H1 (cell line): ENCODE data around the gene RELA. TPM values are rescaled to one million over a fixed set of nuclear protein-coding genes. Genes with fewer than 3 reads are reported as not detected.

Experiments
- CTCF ChIA-PET: fragments of 300-600 bp; sonication (Branson Sonifier 250); formaldehyde crosslinking; loops from one replicate; lab custom pipeline; 2021; ENCODE audit not compliant: partially characterized antibody; lab: Charles Lee
- POLR2A ChIA-PET: fragments of 300-600 bp; sonication (Branson Sonifier 250); formaldehyde crosslinking; loops from one replicate; lab custom pipeline; 2021; ENCODE audit warnings: inconsistent platforms; ENCODE audit not compliant: partially characterized antibody; lab: Charles Lee
- DNase-seq, 2 experiments: peaks; one replicate each; pipeline versions ENCODE4 v3.0.0 to v3.0.0-alpha.2; 2010 to 2022; ENCODE audit warnings: low spot score in 2 of 2, low read depth in 1 of 2, mixed read lengths in 1 of 2
- FAIRE-seq: peaks from 2 replicates; lab custom pipeline; 2011; peaks lifted over from hg19 to GRCh38; lab: Jason Lieb, UNC
- H2AFZ ChIP-seq: 2 replicates; pipeline ENCODE4 v1.8.1; 2012; ENCODE audit warnings: low read length, inconsistent platforms
- H2AK5ac ChIP-seq: 2 replicates; pipeline ENCODE4 v1.6.1; 2013; ENCODE audit warnings: low read depth, low read length
- H2BK120ac ChIP-seq: replicated peaks from 2 replicates; pipeline ENCODE3; 2013; ENCODE audit warnings: low read depth, low read length, inconsistent platforms
- H2BK12ac ChIP-seq: 2 replicates; pipeline ENCODE4 v1.6.1; 2013; ENCODE audit warnings: low read depth, low read length
- H2BK15ac ChIP-seq: 2 replicates; pipeline ENCODE4 v1.6.1; 2013; ENCODE audit warnings: low read length
- H2BK20ac ChIP-seq: 2 replicates; pipeline ENCODE4 v1.6.1; 2013; ENCODE audit warnings: low read length
- H2BK5ac ChIP-seq: 2 replicates; pipeline ENCODE4 v1.6.1; 2013; ENCODE audit warnings: low read depth, low read length
- H3K14ac ChIP-seq: 2 replicates; pipeline ENCODE4 v1.6.1; 2013; ENCODE audit warnings: inconsistent platforms; ENCODE audit not compliant: insufficient read length
- H3K18ac ChIP-seq: 2 replicates; pipeline ENCODE4 v1.6.1; 2013; ENCODE audit warnings: low read length; ENCODE audit errors: extremely low read depth
- H3K23ac ChIP-seq: 2 replicates; pipeline ENCODE4 v1.6.1; 2013; ENCODE audit warnings: inconsistent platforms; ENCODE audit not compliant: insufficient read length
- H3K23me2 ChIP-seq: 2 replicates; pipeline ENCODE4 v1.6.1; 2013; ENCODE audit warnings: low read depth, low read length
- H3K27ac ChIP-seq: 2 replicates; pipeline ENCODE4 v1.6.1; 2011; ENCODE audit warnings: low read depth, low read length, inconsistent platforms
- H3K27me3 ChIP-seq, 4 experiments: replicated peaks in 1 of 4; 1 replicate in 1 of 4; 2 replicates in 3 of 4; pipeline versions ENCODE4 v1.6.1 to v1.8.1; 2011 to 2013; ENCODE audit warnings: low read length in 3 of 4, mild to moderate bottlenecking in 3 of 4, inconsistent platforms in 2 of 4, mixed read lengths in 2 of 4, moderate library complexity in 1 of 4; ENCODE audit not compliant: control insufficient read depth in 3 of 4, insufficient read depth in 3 of 4; ENCODE audit errors: extremely low read depth in 1 of 4
- H3K36me3 ChIP-seq, 4 experiments: 2 replicates each; pipeline versions ENCODE4 v1.6.1 to v1.8.1; 2011 to 2013; ENCODE audit warnings: mild to moderate bottlenecking in 4 of 4, low read length in 3 of 4, moderate library complexity in 2 of 4, control low read depth in 1 of 4, inconsistent platforms in 1 of 4; ENCODE audit not compliant: insufficient read depth in 4 of 4, control insufficient read depth in 2 of 4
- H3K4ac ChIP-seq: replicated peaks from 2 replicates; pipeline ENCODE3; 2013; ENCODE audit warnings: low read length, low read depth, mixed read lengths, inconsistent platforms; ENCODE audit not compliant: insufficient read length
- H3K4me1 ChIP-seq, 4 experiments: replicated peaks in 1 of 4; 1 replicate in 1 of 4; 2 replicates in 3 of 4; pipeline versions ENCODE4 v1.6.1 to v1.8.1; 2011 to 2013; ENCODE audit warnings: low read length in 3 of 4, inconsistent platforms in 2 of 4, mixed read lengths in 1 of 4; ENCODE audit not compliant: insufficient read depth in 4 of 4, control insufficient read depth in 3 of 4
- H3K4me2 ChIP-seq, 2 experiments: 2 replicates each; pipeline versions ENCODE4 v1.6.1 to v1.8.1; 2011 to 2013; ENCODE audit warnings: low read depth in 2 of 2, low read length in 2 of 2, control low read depth in 1 of 2, inconsistent platforms in 1 of 2, mild to moderate bottlenecking in 1 of 2; ENCODE audit not compliant: insufficient read depth in 1 of 2
- H3K4me3 ChIP-seq, 4 experiments: fragments of 200-600, 300-600 bp in 1 of 4; sonication (generic), shearing (Covaris generic), sonication (Bioruptor Twin) in 1 of 4; 2 replicates each; pipeline versions ENCODE4 v1.5.1 to v1.8.1; 2011 to 2016; ENCODE audit warnings: low read length in 4 of 4, low read depth in 3 of 4, control low read depth in 2 of 4, inconsistent platforms in 2 of 4, mild to moderate bottlenecking in 2 of 4, mixed read lengths in 1 of 4, moderate library complexity in 1 of 4; ENCODE audit not compliant: insufficient read depth in 2 of 4; ENCODE audit errors: extremely low read depth in 1 of 4
- H3K56ac ChIP-seq: replicated peaks from 2 replicates; pipeline ENCODE3; 2013; ENCODE audit warnings: low read depth, mild to moderate bottlenecking, mixed read lengths, low read length, inconsistent platforms; ENCODE audit not compliant: insufficient read length
- H3K79me1 ChIP-seq: 2 replicates; pipeline ENCODE4 v1.6.1; 2013; ENCODE audit warnings: low read depth, low read length, control low read depth
- H3K79me2 ChIP-seq, 2 experiments: 2 replicates each; pipeline versions ENCODE4 v1.6.1 to v1.8.1; 2012 to 2013; ENCODE audit warnings: low read length in 2 of 2, mild to moderate bottlenecking in 2 of 2, inconsistent platforms in 1 of 2; ENCODE audit not compliant: insufficient read depth in 2 of 2, control insufficient read depth in 1 of 2
- H3K9ac ChIP-seq, 4 experiments: replicated peaks in 1 of 4; 1 replicate in 1 of 4; 2 replicates in 3 of 4; pipeline versions ENCODE4 v1.6.1 to v1.8.1; 2011 to 2013; ENCODE audit warnings: low read depth in 3 of 4, low read length in 3 of 4, control low read depth in 2 of 4, mild to moderate bottlenecking in 2 of 4, moderate library complexity in 2 of 4, inconsistent platforms in 1 of 4; ENCODE audit errors: extremely low read depth in 1 of 4
- H3K9me3 ChIP-seq, 2 experiments: 2 replicates each; pipeline versions ENCODE4 v1.6.1 to v1.8.1; 2012 to 2013; ENCODE audit warnings: mild to moderate bottlenecking in 2 of 2, moderate library complexity in 2 of 2, control low read depth in 1 of 2, inconsistent platforms in 1 of 2, low read depth in 1 of 2, low read length in 1 of 2, mixed read lengths in 1 of 2; ENCODE audit not compliant: insufficient read depth in 2 of 2
- H4K20me1 ChIP-seq, 2 experiments: replicated peaks in 1 of 2; 2 replicates each; pipeline versions ENCODE3 to v1.8.1; 2011 to 2013; ENCODE audit warnings: inconsistent platforms in 2 of 2, low read length in 2 of 2, mild to moderate bottlenecking in 1 of 2; ENCODE audit not compliant: insufficient read depth in 2 of 2, control insufficient read depth in 1 of 2
- H4K5ac ChIP-seq: 2 replicates; pipeline ENCODE4 v1.6.1; 2013; ENCODE audit warnings: low read length, low read depth, mixed read lengths, inconsistent platforms; ENCODE audit not compliant: insufficient read length
- H4K8ac ChIP-seq: 2 replicates; pipeline ENCODE4 v1.8.0; 2013; ENCODE audit warnings: mild to moderate bottlenecking, moderate library complexity, low read length, inconsistent platforms; ENCODE audit not compliant: insufficient read depth; ENCODE audit errors: extremely low read depth
- H4K91ac ChIP-seq: replicated peaks from 2 replicates; pipeline ENCODE3; 2013; ENCODE audit warnings: low read length, mixed read lengths, inconsistent platforms; ENCODE audit not compliant: insufficient read length
- ATF2 ChIP-seq: IDR thresholded peaks from 2 replicates; pipeline ENCODE4 v1.6.1; 2012; ENCODE audit warnings: low read length, inconsistent platforms
- CEBPB ChIP-seq: IDR thresholded peaks from 2 replicates; pipeline ENCODE4 v1.6.1; 2012; ENCODE audit warnings: low read depth, low read length
- CHD2 ChIP-seq: IDR thresholded peaks from 2 replicates; pipeline ENCODE4 v1.6.1; 2012; ENCODE audit warnings: low read length, improper control_type of control experiment
- CREB1 ChIP-seq: IDR thresholded peaks from 2 replicates; pipeline ENCODE4 v1.6.1; 2012; ENCODE audit warnings: inconsistent platforms
- RNF2 ChIP-seq: fragments of 200-900, 300-1000 bp; sonication (generic); IDR thresholded peaks from 2 replicates; pipeline ENCODE4 v1.7.1; 2016; ENCODE audit warnings: borderline replicate concordance, low read depth, mild to moderate bottlenecking, antibody characterized with exemption, low read length; ENCODE audit not compliant: poor library complexity, severe bottlenecking; ENCODE audit errors: missing control alignments
- RXRA ChIP-seq: IDR thresholded peaks from 2 replicates; pipeline ENCODE4 v1.6.1; 2011; ENCODE audit warnings: low read depth, mild to moderate bottlenecking, low read length, moderate library complexity; ENCODE audit not compliant: insufficient read depth
- SAP30 ChIP-seq: fragments of 300-600 bp; sonication (generic); IDR thresholded peaks from 2 replicates; pipeline ENCODE4 v1.7.1; 2012; ENCODE audit warnings: low read length, moderate library complexity, mild to moderate bottlenecking, inconsistent platforms; ENCODE audit not compliant: insufficient read depth, insufficient replicate concordance
- TAF7 ChIP-seq: optimal IDR thresholded peaks from 2 replicates; pipeline ENCODE3; 2011; ENCODE audit warnings: low read depth, mild to moderate bottlenecking, inconsistent platforms, low read length, moderate library complexity, borderline replicate concordance
- ZNF274 ChIP-seq: IDR thresholded peaks from 2 replicates; pipeline ENCODE4 v1.7.0; 2012; ENCODE audit warnings: low read length, borderline replicate concordance; ENCODE audit errors: extremely low read depth
- WGBS, 2 experiments: shearing (Covaris generic) in 1 of 2; methylation state at CpG; one replicate each; pipeline versions ENCODE4 v1.1.6 to v1.1.7; 2013 to 2015; ENCODE audit warnings: low lambda C conversion rate in 2 of 2, mixed read lengths in 2 of 2, inconsistent platforms in 1 of 2, low coverage in 1 of 2, missing lambda C conversion rate in 1 of 2; ENCODE audit not compliant: insufficient replicate concordance in 2 of 2, insufficient coverage in 1 of 2, insufficient read length in 1 of 2; ENCODE audit errors: extremely low coverage in 1 of 2, missing lambda C conversion rate in 1 of 2; 5-methylcytosine and 5-hydroxymethylcytosine counted together
- polyA plus RNA-seq, 7 experiments: library from polyadenylated mRNA; depleted of rRNA in 3 of 7; stranded (reverse) in 5 of 7; unstranded in 2 of 7; fragments of >200 nt in 5 of 7; fragments of 200-250 nt in 2 of 7; gene quantifications; 1 replicate in 5 of 7; 2 replicates in 1 of 7; 4 replicates in 1 of 7; pipeline versions ENCODE4 v1.2.1 to v1.2.3, GENCODE V29; 2011 to 2013; ENCODE audit warnings: missing spikeins in 2 of 7, mixed read lengths in 2 of 7
- total RNA-seq: library from RNA; stranded (reverse); fragmentation: NEBNext Ultra II Directional; extraction: Animal tissue kit (Norgen Biotek cat#: 25700); gene quantifications from 2 replicates; pipeline ENCODE4 v1.2.1, GENCODE V29; 2021

Gene RELA
- total and polyA plus RNA-seq, 2 of the 8 experiments (the other 6 are each of a cell fraction or from before 2014, with no cell fraction given) = 21.9 to 27.5 TPM

DNA sequence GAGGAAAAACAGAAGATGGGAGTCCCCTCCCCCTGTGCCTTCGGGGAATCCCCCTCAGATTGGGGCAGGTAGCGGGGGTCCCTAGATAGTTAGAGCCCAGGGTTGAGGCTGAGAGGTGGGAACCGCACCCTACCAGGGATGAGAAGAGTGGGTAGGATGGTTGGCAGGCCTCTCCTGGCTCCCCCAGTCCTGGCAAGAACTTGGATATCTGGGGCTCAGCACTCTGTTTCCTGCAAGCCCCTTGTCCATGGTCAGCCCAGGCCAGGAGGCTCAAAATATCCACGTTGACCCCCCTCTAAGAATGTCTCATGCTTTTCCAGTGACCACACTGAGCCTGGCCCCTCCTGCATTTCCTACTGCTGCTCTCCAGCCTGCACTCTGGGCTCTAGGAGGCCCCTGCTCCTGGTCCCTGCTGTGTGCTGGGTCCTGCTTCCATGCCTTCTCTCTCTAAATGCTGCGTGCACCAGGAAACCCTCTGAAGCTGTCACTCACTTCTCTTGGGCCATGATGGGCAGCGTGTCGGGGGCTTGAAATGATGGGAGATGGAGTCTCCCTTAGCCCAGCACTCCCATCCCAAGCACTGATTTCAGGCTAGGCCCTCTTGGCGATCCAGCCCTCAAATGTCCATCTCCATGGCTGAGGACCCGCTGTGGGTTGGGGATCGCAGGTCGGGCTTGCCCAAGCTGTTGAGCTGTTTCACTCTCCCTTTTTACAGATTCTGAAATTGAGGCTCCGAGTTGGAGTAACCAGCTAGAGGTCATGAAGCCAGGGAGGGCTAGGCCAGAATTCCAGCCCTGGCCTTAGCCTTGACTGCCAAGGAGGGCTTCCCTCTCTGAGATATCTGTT, 50.7 kb downstream of the RELA start:
- no peak overlapping the region for H4K8ac ChIP-seq
- peaks cover 11 to 20% of the 10 kb centered on the region in 2 experiments for H3K79me2 ChIP-seq
- peaks cover 0 to 29% (median 15%) of the 10 kb centered on the region in 4 experiments; a peak in 5 of 7 replicates for H3K4me1 ChIP-seq
- H4K91ac ChIP-seq = no peak overlapping the region
- ChIA-PET CTCF (interaction anchor here (0.7 to 14.8 kb wide), 6 partner anchors 8 to 70 kb away, joined by 3 to 227 read pairs (median 8); partner anchors contain the start of gene KCNK7), POLR2A (interaction anchor here (1.0 to 4.4 kb wide), 5 partner anchors 11 to 189 kb away, joined by 3 to 41 read pairs (median 5); partner anchors contain the start of genes KCNK7 and NEAT1)
- 0 out of 2 replicates have a peak overlapping the region, but pooled peaks have one; percentile 50 for H2BK12ac ChIP-seq
- H3K36me3 ChIP-seq = no peaks in the 10 kb centered on the region
- peak overlapping the region in 1 of 2 experiments; percentile 87; a peak in 1 of 4 replicates for H3K4me2 ChIP-seq
- H3K14ac ChIP-seq = no peak overlapping the region
- no peak overlapping the region for H3K27ac ChIP-seq
- WGBS, 2 experiments = 85% methylated on average over 12 of the region's 12 CpGs; no CpG with 5 or more reads in 1 of the 2 experiments
- H3K9ac ChIP-seq = no peak overlapping the region
- no peak overlapping the region for H2BK120ac ChIP-seq
- no peak overlapping the region for H2BK20ac ChIP-seq
- H4K20me1 ChIP-seq = peaks cover 3 to 24% of the 10 kb centered on the region in 2 experiments
- no peak overlapping the region for H3K23ac ChIP-seq
- peaks cover 28% of the 10 kb centered on the region for H3K79me1 ChIP-seq
- no peak overlapping the region for H2AK5ac ChIP-seq
- H4K5ac ChIP-seq = no peak overlapping the region
- FAIRE-seq = no peak
- H2BK15ac ChIP-seq = no peak overlapping the region
- H3K9me3 ChIP-seq = no peaks in the 10 kb centered on the region
- H2AFZ ChIP-seq = no peak overlapping the region
- no peak overlapping the region for H3K18ac ChIP-seq
- no peak for DNase-seq
- H2BK5ac ChIP-seq = no peak overlapping the region; the same call in 1 of the 2 replicates
- no peak overlapping the region for H3K4ac ChIP-seq
- H3K27me3 ChIP-seq = no peaks in the 10 kb centered on the region; a peak in 1 of 7 replicates
- no peak overlapping the region for H3K56ac ChIP-seq
- H3K23me2 ChIP-seq = peaks cover 23% of the 10 kb centered on the region
- H3K4me3 ChIP-seq = 0 out of 8 replicates have a peak overlapping the region, but pooled peaks of 1 of the 4 experiments have one; percentile 88
- TF ChIP-seq RXRA (no peak), CEBPB (no peak), TAF7 (no peak), ZNF274 (no peak), RNF2 (no peak), CHD2 (no peak), SAP30 (no peak), CREB1 (no peak), ATF2 (no peak)
